GM23338 (cell line): ENCODE results near the gene LEMD2. TPM values are rescaled to one million over a fixed set of nuclear protein-coding genes. Genes with fewer than 3 reads are reported as not detected.

Experiments used
- ATAC-seq: fragments of 200-7000 bp; cut with Tn5 transposase; 3 replicates; pipeline ENCODE4 v1.9.1; 2020
- DNase-seq: peaks from one replicate; pipeline ENCODE4 v3.0.0-alpha.2; 2015; ENCODE audit warnings: low spot score
- H2AFZ ChIP-seq: fragments of 200-600 bp; sonication (generic); 2 replicates; pipeline ENCODE4 v1.8.0; 2016; ENCODE audit warnings: antibody characterized with exemption, mild to moderate bottlenecking, moderate library complexity
- H3F3A ChIP-seq: fragments of 200-600 bp; sonication (generic); replicated peaks from 2 replicates; pipeline ENCODE4 v1.8.0; 2017; ENCODE audit warnings: antibody characterized with exemption, mixed run types, low read depth
- H3K27ac ChIP-seq: fragments of 200-600 bp; sonication (generic); 2 replicates; pipeline ENCODE4 v1.6.1; 2016; ENCODE audit warnings: low read depth
- H3K27me3 ChIP-seq: fragments of 200-600 bp; sonication (generic); 2 replicates; pipeline ENCODE4 v1.8.0; 2016; ENCODE audit warnings: mild to moderate bottlenecking, mixed run types, moderate library complexity; ENCODE audit not compliant: insufficient read depth
- H3K36me3 ChIP-seq: fragments of 200-600 bp; sonication (generic); 2 replicates; pipeline ENCODE4 v1.8.0; 2016; ENCODE audit warnings: mild to moderate bottlenecking; ENCODE audit not compliant: insufficient read depth
- H3K4me1 ChIP-seq: fragments of 200-600 bp; sonication (generic); 2 replicates; pipeline ENCODE4 v1.8.0; 2016; ENCODE audit warnings: mild to moderate bottlenecking, moderate library complexity; ENCODE audit not compliant: insufficient read depth
- H3K4me2 ChIP-seq: fragments of 200-600 bp; sonication (generic); 2 replicates; pipeline ENCODE4 v1.7.1; 2017; ENCODE audit warnings: mixed run types
- H3K4me3 ChIP-seq: fragments of 200-600 bp; sonication (generic); 2 replicates; pipeline ENCODE4 v1.6.1; 2016; ENCODE audit warnings: mixed run types
- H3K79me2 ChIP-seq: fragments of 200-600 bp; sonication (generic); replicated peaks from 2 replicates; pipeline ENCODE4 v1.8.0; 2017; ENCODE audit warnings: mild to moderate bottlenecking; ENCODE audit not compliant: insufficient read depth
- H3K9me2 ChIP-seq: fragments of 200-600 bp; sonication (generic); 2 replicates; pipeline ENCODE4 v1.8.0; 2017; ENCODE audit not compliant: insufficient read depth
- H4K20me1 ChIP-seq: fragments of 200-600 bp; sonication (generic); replicated peaks from 2 replicates; pipeline ENCODE4 v1.8.0; 2017; ENCODE audit warnings: mild to moderate bottlenecking; ENCODE audit not compliant: insufficient read depth
- H3K27ac Mint-ChIP-seq: 2 replicates; pipeline ENCODE4 v1.8.0; 2020; ENCODE audit warnings: inconsistent platforms, mild to moderate bottlenecking, moderate library complexity, mixed read lengths
- H3K27me3 Mint-ChIP-seq: 3 replicates; pipeline ENCODE4 v1.8.0; 2022; ENCODE audit warnings: low read depth, mild to moderate bottlenecking, moderate library complexity, mixed read lengths, inconsistent platforms; ENCODE audit not compliant: insufficient read depth, poor library complexity
- H3K36me3 Mint-ChIP-seq: 3 replicates; pipeline ENCODE4 v1.8.0; 2021; ENCODE audit warnings: low read depth, mild to moderate bottlenecking, inconsistent platforms, moderate library complexity, mixed read lengths
- H3K4me1 Mint-ChIP-seq: 3 replicates; pipeline ENCODE4 v1.8.0; 2020; ENCODE audit warnings: mild to moderate bottlenecking, inconsistent platforms, mixed read lengths
- H3K4me3 Mint-ChIP-seq: 3 replicates; pipeline ENCODE4 v1.8.0; 2021; ENCODE audit warnings: moderate library complexity, mild to moderate bottlenecking, inconsistent platforms, mixed read lengths
- H3K9me3 Mint-ChIP-seq: 3 replicates; pipeline ENCODE4 v1.8.0; 2020; ENCODE audit warnings: moderate library complexity, mild to moderate bottlenecking, inconsistent platforms, mixed read lengths
- ETS1 ChIP-seq: IDR thresholded peaks from 2 replicates; pipeline ENCODE4 v1.6.1; 2016; ENCODE audit warnings: antibody characterized with exemption
- STAT1 ChIP-seq: IDR thresholded peaks from one replicate; pipeline ENCODE4 v1.6.1; 2016; ENCODE audit warnings: antibody characterized with exemption; ENCODE audit not compliant: unreplicated experiment
- ZNF114 ChIP-seq: fragments of 250-450 bp; sonication (Bioruptor Pico); IDR thresholded peaks from 2 replicates; pipeline ENCODE4 v1.5.0; 2020; ENCODE audit warnings: mild to moderate bottlenecking, moderate library complexity
- ZNF331 ChIP-seq: fragments of 250-450 bp; sonication (Bioruptor Pico); IDR thresholded peaks from 2 replicates; pipeline ENCODE4 v1.5.0; 2020; ENCODE audit warnings: low read depth, mild to moderate bottlenecking, moderate library complexity
- ZNF462 ChIP-seq: fragments of 250-450 bp; sonication (Bioruptor Pico); IDR thresholded peaks from 2 replicates; pipeline ENCODE4 v1.5.0; 2020; ENCODE audit warnings: mild to moderate bottlenecking, moderate library complexity
- polyA plus RNA-seq: library from polyadenylated mRNA; unstranded; fragments of >200 nt; fragmentation: Nextera tagmentation; extraction: Ambion mirVana; gene quantifications from 2 replicates; pipeline ENCODE4 v1.2.1, GENCODE V29; 2016
- total RNA-seq: library from RNA; depleted of rRNA; stranded (reverse); fragments of >200 nt; shearing (Covaris generic); gene quantifications from 2 replicates; pipeline ENCODE4 v1.2.3, GENCODE V29; 2014

Gene LEMD2
- total and polyA plus RNA-seq, 2 experiments from 2014 or later, result 28.6 to 64.7 TPM

- no peak for TF ChIP-seq ZNF462 (CRISPR knock-in tag)
- no peak for TF ChIP-seq ZNF114 (CRISPR knock-in tag)
Measured at GRCh38 chr6:33789550-33789895, 593 bp upstream of the LEMD2 start (continued).

GRCh38 chr6:33787954-33788693 lies 806 bp downstream of the LEMD2 start:
- peaks cover 11% of the 10 kb centered on the region; the same call in 1 of the 2 replicates for H4K20me1 ChIP-seq
- H3K4me1 Mint-ChIP-seq, result peaks cover 76% of the 10 kb centered on the region
- peak overlapping the region; percentile 72; the same call in 1 of the 2 replicates for H3K27ac ChIP-seq
- H3K36me3 ChIP-seq, result peaks cover 6% of the 10 kb centered on the region; the same call in 1 of the 2 replicates
- peaks cover 14% of the 10 kb centered on the region for H3K27me3 Mint-ChIP-seq
- ATAC-seq (peak; percentile 33), DNase-seq (peak; percentile 66)
- H3K4me1 ChIP-seq, result peaks cover 57% of the 10 kb centered on the region
- H3K27me3 ChIP-seq, result no peaks in the 10 kb centered on the region
- peak overlapping the region; percentile 82 for H3K4me2 ChIP-seq
- no peaks in the 10 kb centered on the region for H3K9me3 Mint-ChIP-seq
- H2AFZ ChIP-seq, result peak overlapping the region; percentile 43; the same call in 1 of the 2 replicates
- peaks cover 30% of the 10 kb centered on the region for H3K36me3 Mint-ChIP-seq
- H3K79me2 ChIP-seq, result peaks cover 37% of the 10 kb centered on the region
- H3F3A ChIP-seq, result peaks cover 13% of the 10 kb centered on the region; the same call in 1 of the 2 replicates
- H3K4me3 ChIP-seq, result peak overlapping the region; percentile 86
- H3K27ac Mint-ChIP-seq, result peak overlapping the region; percentile 93
- H3K9me2 ChIP-seq, result peaks cover 4% of the 10 kb centered on the region; the same call in 1 of the 2 replicates
- peak overlapping the region; percentile 91 for H3K4me3 Mint-ChIP-seq
- TF ChIP-seq ETS1 (no peak), ZNF462 (CRISPR knock-in tag) (no peak), ZNF331 (CRISPR knock-in tag) (no peak), STAT1 (no peak)
